ENCODE measurements around the gene PRRT1. TPM values are rescaled to one million over a fixed set of nuclear protein-coding genes. Genes with fewer than 3 reads are reported as not detected.
A peak's percentile ranks its signal among the peaks of the same experiment; 100 is the strongest.

Gene PRRT1
- total RNA-seq, 2 experiments from 2014 or later = 0.47 to 2.4 TPM

- Histone ChIP-seq H2AFZ (ENCODE audit: low read length) (no peak overlapping the region), H3K36me3 (ENCODE audit: insufficient read depth, low read length) (peaks cover 18% of the 10 kb centered on the region), H3K4me3 (ENCODE audit: low read depth, low read length, poor library complexity, severe bottlenecking) (peak overlapping the region; percentile 92), H3K9me2 (ENCODE audit: insufficient read depth, low read length) (no peaks in the 10 kb centered on the region), H3K79me2 (ENCODE audit: insufficient read depth, low read depth, low read length) (peaks cover 31% of the 10 kb centered on the region; the same call in 1 of the 2 replicates), H3K9me3 (ENCODE audit: low read length) (no peaks in the 10 kb centered on the region), H3K4me1 (ENCODE audit: insufficient read depth, low read length, poor library complexity, severe bottlenecking) (peaks cover 66% of the 10 kb centered on the region), H3K4me2 (ENCODE audit: low read length) (peak overlapping the region; percentile 86), H3K27ac (ENCODE audit: low read depth, low read length, poor library complexity, severe bottlenecking) (peak overlapping the region; percentile 79), H4K20me1 (ENCODE audit: insufficient read depth, low read length) (no peaks in the 10 kb centered on the region)
- no peak for TF ChIP-seq EZH2phosphoT487 (IDR thresholded peaks at IDR 0.05; ENCODE audit: borderline replicate concordance, low read depth, low read length)
- TF ChIP-seq, protein P1, sequence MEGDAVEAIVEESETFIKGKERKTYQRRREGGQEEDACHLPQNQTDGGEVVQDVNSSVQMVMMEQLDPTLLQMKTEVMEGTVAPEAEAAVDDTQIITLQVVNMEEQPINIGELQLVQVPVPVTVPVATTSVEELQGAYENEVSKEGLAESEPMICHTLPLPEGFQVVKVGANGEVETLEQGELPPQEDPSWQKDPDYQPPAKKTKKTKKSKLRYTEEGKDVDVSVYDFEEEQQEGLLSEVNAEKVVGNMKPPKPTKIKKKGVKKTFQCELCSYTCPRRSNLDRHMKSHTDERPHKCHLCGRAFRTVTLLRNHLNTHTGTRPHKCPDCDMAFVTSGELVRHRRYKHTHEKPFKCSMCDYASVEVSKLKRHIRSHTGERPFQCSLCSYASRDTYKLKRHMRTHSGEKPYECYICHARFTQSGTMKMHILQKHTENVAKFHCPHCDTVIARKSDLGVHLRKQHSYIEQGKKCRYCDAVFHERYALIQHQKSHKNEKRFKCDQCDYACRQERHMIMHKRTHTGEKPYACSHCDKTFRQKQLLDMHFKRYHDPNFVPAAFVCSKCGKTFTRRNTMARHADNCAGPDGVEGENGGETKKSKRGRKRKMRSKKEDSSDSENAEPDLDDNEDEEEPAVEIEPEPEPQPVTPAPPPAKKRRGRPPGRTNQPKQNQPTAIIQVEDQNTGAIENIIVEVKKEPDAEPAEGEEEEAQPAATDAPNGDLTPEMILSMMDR (conservative IDR thresholded peaks at IDR 0.05; ENCODE audit: low read length) = no peak
- intact Hi-C loops (cut with micrococcal nuclease; ENCODE audit: unreplicated experiment) = no loop called here
- ChIA-PET POLR2A (interaction anchor here (0.7 to 3.3 kb wide), 8 partner anchors 11 to 539 kb away, joined by 3 to 16 read pairs (median 4); partner anchors contain the start of genes AGPAT1 and ATF6B), CTCF (ENCODE audit: unreplicated experiment) (interaction anchor here (0.8 to 1.2 kb wide), 2 partner anchors 15 to 61 kb away, joined by 3 to 6 read pairs; partner anchors contain the start of gene FKBPL)
- DNase-seq (ENCODE audit: low spot score) = no peak
- BruUV-seq (replicated peaks) = no TSS peak
These were observed 40.2 kb upstream of the PRRT1 start for GRCh38 chr6:32191696-32192607.

- Histone ChIP-seq H3K9me2 (ENCODE audit: insufficient read depth, low read length) (no peaks in the 10 kb centered on the region), H3K4me2 (ENCODE audit: low read length) (peak overlapping the region; percentile 86), H4K20me1 (ENCODE audit: insufficient read depth, low read length) (no peaks in the 10 kb centered on the region), H3K79me2 (ENCODE audit: insufficient read depth, low read depth, low read length) (peaks cover 31% of the 10 kb centered on the region; the same call in 1 of the 2 replicates), H3K4me3 (ENCODE audit: low read depth, low read length, poor library complexity, severe bottlenecking) (peak overlapping the region; percentile 92), H3K9me3 (ENCODE audit: low read length) (no peaks in the 10 kb centered on the region), H2AFZ (ENCODE audit: low read length) (no peak overlapping the region), H3K36me3 (ENCODE audit: insufficient read depth, low read length) (peaks cover 27% of the 10 kb centered on the region), H3K27ac (ENCODE audit: low read depth, low read length, poor library complexity, severe bottlenecking) (peak overlapping the region; percentile 79), H3K4me1 (ENCODE audit: insufficient read depth, low read length, poor library complexity, severe bottlenecking) (peaks cover 67% of the 10 kb centered on the region)
- intact Hi-C loops (cut with micrococcal nuclease; ENCODE audit: unreplicated experiment) = no loop called here
- TF ChIP-seq, protein P1 (conservative IDR thresholded peaks at IDR 0.05; ENCODE audit: low read length) = no peak
- TF ChIP-seq EZH2phosphoT487 (IDR thresholded peaks at IDR 0.05; ENCODE audit: borderline replicate concordance, low read depth, low read length) = no peak
- ChIA-PET POLR2A (interaction anchor here (0.6 to 3.3 kb wide), 3 partner anchors 12 to 256 kb away, joined by 7 to 16 read pairs (median 11); partner anchors contain the start of gene AGPAT1), CTCF (ENCODE audit: unreplicated experiment) (no interaction called here)
- BruUV-seq (replicated peaks) = TSS peak; percentile 83
- DNase-seq (ENCODE audit: low spot score) = no peak
These were observed 39.4 kb upstream of the PRRT1 start for GRCh38 chr6:32190911-32191677.

Measured in OCI-LY7 (cell line).